Limb (tissue), 2 donors: ENCODE results near the gene CCDC13.

Experiments
- DNase-seq, 2 donors: peaks; one replicate each; pipeline ENCODE4 v3.0.0-alpha.2; 2016; ENCODE audit errors: extremely low spot score in 2 of 2

CCDC13 gene

DNA sequence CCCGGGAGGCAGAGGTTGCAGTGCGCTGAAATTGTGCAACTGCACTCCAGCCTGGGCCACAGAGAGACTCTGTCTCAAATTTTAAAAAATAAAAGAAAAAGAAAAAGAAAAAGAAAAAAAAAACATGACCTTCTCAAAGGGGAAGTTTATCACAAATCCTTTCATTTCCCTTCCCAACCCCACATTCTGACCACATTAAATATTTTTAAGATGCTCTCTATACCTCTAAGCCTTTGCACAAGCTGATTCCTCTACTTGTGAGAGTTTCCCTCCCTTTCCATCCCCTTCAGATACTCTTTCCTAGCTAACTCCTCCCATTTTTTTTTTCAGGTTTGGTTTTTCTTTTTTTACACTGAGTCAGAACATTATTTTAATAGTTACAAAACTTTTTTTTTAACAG, 27.2 kb upstream of the CCDC13 start:
- no peak for DNase-seq

DNA sequence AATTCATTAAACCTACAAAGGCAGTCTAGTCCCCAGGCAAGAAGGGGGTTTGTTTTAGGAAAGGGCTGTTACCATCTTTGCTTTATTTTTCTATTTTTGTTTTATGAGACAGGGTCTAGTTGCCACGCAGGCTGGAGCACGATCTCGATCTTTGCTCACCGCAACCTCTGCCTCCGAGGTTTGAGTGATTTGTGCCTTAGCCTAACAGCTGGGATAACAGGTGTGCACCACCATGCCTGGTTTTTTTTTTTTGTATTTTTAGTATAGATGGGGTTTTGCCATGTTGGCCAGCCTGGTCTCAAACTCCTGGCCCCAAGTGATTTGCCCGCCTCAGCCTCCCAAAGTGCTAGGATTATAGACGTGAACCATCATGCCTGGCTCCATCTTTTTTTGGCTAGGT, 26.3 kb upstream of the CCDC13 start:
- DNase-seq: no peak

DNA sequence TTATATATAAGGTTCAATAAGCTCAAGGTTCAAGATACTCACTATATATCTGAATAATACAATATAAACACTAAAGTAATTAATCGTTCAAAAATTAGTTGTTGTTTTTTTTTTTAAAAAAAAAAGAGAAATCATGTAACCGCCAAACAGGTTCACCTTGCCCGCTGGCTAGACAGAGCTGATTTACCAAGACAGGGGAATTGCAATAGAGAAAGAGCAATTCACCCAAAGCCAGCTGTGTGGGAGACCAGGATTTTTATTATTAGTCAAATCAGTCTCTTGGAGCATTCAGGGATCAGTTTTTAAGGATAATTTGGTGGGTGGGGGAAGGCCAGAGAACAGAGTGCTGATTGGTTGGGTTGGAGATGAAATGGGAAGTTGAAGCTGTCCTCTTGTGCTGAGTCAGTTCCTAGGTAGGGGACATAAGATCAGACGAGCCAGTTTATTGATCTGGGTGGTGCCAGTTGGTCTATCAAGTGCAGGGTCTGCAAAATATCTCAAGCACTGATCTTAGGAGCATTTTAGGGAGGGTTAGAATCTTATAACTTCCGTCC, 23.4 kb upstream of the CCDC13 start:
- DNase-seq: no peak

DNA sequence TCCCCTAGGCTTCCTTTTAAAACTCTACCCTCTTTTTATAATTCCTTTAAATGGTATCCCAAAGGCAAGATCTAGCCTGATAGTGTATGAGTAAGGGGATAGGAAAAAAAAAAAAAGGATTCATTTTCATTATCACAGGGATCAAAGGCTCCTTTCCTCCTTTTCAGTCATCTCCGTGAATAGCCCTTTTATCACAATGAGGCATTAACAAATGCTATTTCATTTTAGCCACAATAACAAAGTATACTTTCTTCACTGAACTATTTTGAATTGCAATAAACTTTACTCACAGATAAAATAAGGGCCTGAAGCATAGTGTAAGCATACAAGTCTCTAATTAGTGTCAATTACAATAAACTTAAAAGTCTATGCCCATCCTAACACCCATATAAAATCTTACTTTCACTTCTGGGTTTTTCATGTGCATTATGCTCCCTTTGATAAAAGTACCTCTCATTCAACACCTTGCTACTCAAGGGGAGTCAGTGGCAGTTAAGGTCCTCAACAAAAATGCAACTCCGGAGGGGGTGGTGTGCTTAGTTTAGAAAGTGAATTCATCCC, 22.6 kb upstream of the CCDC13 start:
- DNase-seq: no peak

DNA sequence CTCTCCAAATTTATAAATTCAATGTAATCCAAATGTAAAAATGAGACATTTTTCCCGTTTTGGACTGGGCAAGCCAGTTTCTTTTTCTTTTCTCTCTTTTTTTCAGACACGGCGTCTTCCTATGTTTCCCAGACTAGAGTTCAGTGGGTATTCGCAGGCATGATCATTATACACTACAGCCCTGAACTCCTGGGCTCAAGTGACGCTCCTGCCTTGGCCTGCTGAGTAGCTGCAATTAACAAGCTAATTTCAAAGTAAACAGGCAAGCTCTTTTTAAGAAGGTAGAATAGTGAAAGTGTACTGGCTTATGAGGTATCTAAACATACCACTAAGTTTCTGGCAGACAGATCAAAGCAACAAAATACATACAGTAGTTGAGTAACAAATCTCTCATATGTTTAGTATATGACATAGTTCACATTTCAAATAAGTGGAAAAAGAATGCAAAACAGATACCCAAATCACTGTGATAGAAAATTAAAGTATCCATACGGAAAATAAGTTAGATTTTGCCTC, 17.7 kb upstream of the CCDC13 start:
- no peak for DNase-seq

DNA sequence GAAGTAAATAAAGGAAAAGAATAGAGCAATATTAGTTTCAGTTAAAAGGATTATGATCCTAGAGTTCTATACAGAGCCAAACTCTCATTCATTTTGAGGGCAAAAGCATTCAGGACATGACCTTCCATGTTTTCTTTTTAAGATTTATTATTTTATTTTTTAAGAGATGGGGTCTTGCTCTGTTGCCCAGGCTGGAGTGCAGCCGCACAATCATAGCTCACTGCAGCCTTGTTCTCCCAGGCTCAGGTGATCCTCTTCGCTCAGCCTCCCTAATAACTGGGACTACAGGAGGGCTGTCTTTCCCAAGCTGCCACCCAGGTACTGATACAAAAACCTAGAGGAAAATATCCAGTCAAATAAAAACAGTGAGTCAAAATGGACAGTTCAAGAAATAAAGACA, 13.6 kb upstream of the CCDC13 start:
- DNase-seq: no peak

DNA sequence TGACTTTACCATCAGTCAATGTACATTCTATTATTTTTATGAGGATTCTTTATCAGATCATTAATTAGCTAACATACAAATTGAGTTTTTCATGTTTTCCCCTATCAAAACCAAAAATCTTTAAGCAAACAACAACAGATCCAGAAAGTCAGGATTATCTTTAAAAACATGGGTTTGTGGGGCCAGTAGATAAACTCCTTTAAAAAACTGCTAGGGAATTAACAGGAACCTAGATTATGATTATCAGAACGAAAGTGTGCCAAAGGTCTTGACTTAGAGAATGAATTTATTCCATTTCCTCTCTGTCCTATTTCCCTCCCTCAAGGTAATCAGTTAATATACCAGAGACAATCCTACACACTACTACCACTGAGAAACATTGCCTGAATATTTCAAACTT, 13.2 kb upstream of the CCDC13 start:
- no peak for DNase-seq

DNA sequence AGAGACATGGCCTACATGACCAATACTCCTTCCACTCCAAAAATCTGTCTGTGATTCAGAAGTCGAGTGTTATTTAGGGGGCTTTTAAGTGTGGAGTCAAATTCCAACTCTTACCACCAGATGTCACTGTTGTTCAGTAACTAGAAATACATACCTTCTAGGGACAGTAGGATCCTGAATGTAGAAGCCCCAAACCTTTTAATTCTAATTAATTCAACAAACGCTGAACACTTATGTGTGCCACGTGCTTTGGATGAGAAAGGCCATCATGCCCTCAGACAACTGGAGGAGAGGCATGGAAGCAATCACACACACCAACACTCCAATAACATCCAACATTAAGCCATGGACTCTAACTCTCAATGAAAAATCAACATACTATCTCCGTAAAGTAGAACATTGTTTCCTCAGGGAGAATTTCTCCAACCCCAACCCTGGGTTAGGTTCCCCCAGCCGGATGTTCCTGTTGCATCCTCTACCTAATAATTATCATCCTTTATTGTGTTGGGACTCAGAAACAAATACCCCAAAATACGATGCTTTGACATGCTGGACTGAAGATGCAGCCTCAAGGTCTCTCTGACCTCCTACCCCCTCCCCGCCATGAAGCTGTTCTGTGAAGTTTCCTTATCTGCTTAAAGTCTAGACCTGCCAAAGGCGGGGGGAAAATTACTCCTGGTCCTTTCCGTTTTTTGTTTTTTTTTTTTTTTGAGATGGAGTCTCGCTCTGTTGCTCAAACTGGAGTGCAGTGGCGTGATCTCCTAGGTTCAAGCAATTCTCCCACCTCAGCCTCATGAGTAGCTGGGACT, 8.0 kb upstream of the CCDC13 start:
- DNase-seq: peak in 1 of 2 donors; percentile 60

DNA sequence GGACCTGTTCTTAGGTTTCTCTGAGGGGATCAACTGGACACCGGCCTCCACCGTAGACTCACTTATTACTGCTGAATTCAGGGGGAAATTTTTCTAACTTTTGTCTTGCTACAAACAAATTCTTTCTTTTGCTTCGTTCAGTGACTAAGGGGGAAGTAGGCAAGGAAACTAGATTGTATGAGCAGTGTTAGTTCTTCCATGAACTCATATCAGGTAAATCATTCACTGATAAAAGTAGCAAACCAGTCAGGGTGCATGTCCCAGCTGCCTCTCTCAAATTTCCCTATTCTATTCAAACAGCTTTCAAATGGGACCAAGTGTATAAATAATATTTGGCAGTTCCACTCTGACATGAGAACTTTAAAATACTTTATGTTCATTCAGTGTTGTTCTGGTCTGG, 7.3 kb upstream of the CCDC13 start:
- DNase-seq: no peak

DNA sequence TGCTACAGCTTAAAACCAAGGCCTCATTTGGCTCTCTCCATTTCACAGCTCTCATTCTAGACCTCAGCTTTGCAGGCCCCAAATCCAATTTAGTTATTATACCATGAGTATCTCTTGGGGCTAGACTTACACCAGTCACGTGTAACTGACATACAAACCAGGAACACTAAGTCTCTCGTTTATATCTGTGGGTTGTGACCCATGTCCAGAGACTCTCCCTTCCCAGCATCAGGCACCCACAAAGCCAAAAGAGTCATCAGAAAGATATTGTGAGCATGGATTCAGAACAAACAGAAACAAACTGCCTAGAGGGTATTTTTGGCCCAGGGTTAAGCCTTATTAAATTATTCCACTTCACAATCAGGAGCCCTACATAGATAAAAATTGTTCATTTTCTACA, 5.6 kb upstream of the CCDC13 start:
- no peak for DNase-seq

DNA sequence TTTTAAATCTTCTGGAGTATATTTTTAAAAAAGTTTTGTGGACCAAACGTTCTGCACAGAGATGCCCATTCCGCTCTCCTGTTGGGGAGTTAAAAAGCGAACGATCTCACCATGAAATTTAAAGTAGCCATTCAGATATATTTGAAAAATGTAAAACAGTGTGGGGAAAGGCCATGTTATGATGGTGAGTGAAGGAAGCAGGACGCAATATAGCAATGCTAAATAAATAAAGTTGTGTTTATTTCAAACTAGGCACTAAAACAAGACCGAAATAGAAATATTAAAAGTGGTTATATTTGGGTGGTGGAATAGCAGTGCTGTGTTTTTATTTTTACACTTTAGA, 327 bp upstream of the CCDC13 start:
- no peak for DNase-seq

DNA sequence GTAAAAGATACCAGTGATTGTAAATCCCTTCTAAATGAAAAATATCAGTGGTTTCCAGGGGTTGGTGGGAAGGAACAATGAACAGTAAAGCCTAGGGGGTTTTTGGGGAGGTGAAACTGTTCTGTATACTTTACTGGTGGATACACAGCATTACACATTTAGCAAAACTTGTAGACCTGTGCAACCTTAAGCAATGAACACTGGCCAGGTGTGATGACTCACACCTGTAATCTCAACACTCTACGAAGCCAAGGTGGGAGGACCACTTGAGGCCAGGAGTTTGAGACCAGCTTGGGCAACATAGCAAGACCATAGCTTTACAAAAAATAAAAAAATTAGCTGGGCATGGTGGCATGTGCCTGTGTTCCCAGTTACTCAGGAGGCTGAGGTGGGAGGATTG, 1.8 kb downstream of the CCDC13 start:
- no peak for DNase-seq

DNA sequence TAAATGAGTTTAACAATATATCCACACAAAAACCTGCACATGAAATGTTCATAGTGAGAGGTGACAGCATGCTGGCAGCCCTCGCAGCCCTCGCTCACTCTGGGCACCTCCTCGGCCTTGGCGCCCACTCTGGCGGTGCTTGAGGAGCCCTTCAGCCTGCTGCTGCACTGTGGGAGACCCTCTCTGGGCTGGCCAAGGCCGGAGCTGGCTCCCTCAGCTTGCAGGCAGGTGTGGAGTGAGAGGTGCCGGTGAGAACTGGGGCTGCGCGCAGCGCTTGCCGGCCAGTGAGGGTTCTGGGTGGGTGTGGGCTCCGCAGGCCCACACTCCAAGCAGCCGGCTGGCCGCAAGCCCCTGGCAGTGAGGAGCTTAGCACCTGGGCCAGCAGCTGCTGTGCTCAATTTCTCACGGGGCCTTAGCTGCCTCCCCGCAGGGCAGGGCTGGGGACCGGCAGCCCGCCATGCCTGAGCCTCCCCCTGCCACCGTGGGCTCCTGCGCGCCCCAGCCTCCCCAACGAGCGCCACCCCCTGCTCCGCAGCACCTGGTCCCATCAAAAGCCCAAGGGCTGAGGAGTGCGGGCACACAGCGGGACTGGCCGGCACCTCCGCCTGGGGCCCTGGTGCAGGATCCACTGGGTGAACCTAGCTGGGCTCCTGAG, 3.4 kb downstream of the CCDC13 start:
- no peak for DNase-seq

DNA sequence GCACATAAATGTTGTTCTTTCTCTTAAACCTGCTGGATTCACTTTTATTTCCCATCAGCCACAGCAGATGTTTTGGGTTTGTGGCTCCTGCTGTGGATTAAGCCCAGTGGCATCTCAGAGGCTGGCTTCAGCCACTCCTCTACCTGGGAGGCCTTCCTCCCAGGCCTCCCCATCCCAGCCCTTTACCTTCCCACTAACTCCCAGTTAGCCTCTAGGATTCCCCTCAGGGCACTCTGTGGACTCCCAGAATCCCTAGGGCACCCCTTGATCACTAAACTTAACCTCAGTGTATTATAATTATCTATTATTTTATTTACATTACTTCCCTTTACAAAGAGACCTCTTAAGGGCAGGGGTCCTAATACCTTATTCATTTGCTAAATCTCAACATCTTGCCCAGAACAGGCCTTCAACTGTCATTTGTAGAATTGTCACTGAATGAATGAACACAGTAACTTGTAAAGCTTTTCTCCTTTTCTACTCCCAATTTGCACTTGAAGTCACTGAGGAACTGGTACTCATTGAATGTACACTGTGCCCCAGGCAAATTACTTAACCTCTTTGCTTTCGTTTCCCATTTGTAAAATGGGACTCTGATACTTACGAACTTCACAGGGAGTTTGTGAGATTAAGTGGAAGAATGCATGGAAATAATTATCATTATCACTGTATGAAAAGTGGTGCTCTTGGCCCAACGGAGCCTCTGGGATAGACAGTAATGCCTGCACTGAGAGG, 8.3 kb downstream of the CCDC13 start:
- no peak for DNase-seq

DNA sequence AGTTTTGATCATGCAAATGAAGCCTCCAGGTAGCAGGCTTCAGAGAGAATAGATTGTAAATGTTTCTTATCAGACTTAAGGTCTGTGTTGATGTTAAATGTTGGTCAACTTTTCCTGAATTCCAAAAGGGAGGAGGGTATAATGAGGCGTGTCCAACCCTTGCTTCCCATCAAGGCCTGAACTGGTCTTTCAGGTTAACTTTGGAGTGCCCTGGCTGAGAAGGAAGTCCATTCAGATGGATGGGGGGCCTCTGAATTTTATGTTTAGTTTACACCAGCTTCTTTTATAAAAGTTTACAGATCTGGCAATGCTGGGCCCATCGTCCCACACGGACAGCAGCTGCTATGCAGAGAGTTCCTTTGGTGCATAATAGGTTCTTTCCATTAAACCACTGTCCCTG, 8.9 kb downstream of the CCDC13 start:
- no peak for DNase-seq

DNA sequence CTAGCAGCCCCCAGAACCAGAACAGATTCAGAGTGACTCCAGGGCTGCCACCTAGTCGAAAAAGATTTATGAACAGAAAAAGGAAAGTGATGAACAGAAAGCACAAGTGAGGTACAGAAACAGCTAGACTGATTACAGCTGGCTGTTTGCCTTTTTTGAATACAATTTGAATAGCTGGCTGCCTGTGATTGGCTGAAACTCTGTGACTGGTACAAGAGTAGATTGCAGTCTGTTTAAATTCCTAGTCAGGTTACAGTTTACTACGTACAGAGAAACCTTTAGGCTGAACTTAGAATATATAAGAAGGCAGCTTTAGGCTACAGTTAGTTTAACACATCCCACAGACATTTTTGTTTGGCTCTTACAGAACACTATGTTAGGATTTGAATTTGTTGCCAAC, 10.0 kb downstream of the CCDC13 start:
- no peak for DNase-seq

DNA sequence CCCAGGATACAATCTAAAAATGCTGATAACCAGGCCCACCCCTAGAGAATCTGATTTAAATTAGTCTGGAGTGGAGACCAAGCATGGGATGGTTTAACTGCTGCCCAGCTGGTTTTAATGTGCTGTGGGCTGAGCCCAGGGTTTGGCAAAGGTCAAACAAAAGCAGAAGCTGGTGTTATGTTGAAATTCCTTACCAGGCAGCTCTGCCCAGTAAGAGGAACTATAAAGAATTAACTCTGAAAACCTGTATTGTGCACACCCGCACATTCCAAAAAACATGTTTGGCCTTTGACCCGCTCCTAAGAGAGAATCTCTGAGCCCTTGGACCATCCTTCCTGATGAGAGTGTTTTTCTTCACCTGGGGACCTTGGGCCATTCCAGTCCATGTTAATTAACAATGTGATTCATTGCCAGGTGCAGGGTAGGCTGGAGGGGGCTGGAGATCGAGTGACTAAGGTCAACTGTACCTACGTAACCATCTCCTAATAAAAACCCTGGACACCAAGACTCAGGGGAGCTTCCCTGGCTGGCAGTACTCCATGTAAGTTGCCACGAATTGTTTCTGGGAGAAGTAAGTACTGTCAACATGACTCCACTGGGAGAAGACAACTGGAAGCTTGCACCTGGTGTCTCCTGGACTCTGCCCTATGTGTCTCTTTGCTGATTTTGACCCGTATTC, 10.9 kb downstream of the CCDC13 start:
- no peak for DNase-seq

DNA sequence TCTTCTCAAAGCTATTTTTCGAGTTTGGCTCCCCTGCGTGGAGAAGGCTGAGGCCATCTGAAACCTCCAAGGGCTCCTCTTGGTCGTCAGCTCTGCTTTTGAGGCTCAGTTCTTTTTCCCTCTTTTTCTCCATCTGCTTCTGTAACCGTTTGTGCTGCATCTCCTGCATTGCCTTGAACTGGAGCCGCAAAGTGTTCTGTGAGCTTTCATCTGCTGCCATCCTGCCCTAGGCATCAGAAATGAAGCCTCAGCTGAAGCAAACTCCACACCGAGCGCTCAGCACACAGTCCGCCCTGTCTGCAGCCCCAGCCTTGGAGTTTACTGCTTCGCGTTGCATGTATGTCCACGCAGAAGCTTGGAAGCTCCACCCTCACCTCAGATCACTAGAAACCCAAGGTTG, 14.9 kb downstream of the CCDC13 start:
- DNase-seq: no peak

DNA sequence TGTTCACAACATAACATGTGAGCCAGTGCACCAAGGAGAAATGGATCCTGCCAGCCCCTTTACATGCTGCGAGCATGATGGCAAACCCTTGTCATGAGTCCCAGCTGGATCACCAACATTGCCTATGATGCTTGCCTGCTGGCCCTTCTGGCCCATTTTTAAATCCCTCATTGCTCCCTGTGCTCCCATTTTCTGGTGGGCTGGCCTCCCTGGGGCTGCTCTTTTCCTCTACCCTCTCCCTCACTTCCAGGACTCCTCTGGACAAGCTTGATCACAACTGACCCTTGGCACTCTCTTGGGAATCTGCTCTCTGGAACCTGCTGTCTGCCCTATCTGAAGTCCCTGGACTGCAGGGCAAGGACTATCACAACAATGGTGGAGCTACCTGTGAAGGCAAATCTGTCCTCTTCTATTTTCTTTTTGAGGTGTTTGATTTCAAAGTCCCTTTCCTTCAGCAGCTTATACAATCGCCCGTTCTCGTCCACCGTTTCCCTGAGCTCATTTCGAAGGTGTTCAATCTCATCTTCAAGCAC, 16.3 kb downstream of the CCDC13 start:
- DNase-seq: no peak

DNA sequence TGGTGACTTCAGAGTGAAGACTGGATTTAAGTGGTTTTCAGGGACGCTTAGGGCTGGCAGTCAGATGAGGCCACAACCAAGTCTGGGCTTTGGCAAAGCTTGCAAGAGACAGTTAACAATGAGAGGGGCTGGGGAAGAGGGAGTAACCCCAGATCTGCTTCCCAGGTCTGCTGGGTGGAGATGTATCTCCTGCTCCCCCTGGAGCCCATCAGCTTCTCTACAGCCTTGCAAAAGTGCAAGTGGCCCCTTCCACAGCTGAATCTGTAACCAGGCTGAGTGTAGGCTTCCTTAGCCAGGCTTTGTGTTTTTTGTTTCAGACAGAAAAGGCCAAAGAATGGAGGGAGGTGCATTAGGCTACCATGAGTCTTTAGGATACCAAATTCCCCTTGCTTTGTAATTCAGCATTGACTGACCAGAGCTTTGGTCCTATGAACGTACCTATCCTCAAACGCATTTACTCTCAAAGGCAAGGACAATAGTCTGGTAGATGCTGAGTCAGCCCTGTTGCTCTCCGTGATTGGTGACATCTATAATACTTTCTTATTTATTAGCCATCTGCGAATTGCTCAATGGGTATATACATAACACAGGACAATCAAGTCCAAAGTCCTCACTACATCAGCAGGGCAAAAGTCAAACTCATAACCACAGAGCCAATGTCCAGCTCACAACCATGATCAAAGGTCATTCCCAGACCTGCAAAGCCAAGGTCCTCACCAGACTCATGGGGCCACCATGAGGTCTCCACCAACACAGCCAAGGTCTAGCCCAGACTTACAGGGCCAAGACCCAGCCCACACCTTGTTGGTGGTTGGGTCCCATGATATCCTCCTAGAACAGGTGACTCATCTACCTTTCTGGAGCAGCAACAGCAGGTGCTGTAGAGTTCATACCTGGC, 17.1 kb downstream of the CCDC13 start:
- no peak for DNase-seq
